ENCODE measurements around the gene FRMPD1. TPM values are rescaled to one million over a fixed set of nuclear protein-coding genes. Genes with fewer than 3 reads are reported as not detected.

The FRMPD1 gene
- polyA plus RNA-seq, 1 donor, result 1.0 TPM

- DNase-seq, result peak; percentile 91
Observed at GRCh38 chr9:37784616-37785483, 134.1 kb downstream of the FRMPD1 start, which contains the start of gene EXOSC3. Gene EXOSC3, minus strand, starts transcription at chr9:37785064. Its CDS starts 20 bp downstream, at chr9:37785044.

DNA sequence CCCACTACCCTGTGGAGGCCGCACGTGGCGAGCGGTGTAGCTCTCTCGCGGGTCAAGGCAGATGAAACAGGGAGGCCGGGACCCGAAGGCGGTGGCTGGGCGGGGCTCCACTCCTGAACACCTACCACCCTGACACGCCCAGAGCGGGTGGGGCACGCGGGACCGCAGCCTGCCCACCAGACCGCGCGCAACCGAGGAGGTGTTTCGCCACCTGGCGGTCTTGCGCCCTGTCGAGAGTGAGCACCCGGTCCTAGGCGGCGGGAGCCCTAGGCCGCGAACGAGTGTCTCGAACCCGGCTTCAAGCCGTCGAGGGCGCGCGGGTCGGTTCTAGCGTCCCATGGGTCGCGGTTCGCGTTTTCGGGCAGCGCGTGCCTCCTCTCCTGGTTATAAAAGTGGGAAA is 136.3 kb downstream of the FRMPD1 start:
- no peak for DNase-seq

DNA sequence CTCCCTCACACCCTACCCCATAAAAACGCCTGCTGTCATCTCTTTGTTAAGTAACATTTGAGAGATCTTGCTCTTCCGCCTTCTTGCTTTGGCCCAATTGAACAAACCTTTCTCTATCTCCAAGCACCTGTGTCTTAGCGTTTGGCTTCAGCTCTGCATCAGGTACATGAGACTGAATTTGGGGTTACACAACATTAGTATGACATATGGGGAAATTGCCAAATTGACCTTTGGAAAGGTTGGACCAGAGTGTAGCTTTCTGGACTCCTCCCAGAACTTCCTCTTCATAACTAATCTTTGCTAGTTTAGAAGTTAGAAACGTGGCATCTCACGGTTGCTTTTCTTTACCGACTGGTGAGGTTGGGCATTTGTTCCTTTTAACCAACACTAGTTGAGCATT is 137.6 kb downstream of the FRMPD1 start:
- DNase-seq, result no peak

DNA sequence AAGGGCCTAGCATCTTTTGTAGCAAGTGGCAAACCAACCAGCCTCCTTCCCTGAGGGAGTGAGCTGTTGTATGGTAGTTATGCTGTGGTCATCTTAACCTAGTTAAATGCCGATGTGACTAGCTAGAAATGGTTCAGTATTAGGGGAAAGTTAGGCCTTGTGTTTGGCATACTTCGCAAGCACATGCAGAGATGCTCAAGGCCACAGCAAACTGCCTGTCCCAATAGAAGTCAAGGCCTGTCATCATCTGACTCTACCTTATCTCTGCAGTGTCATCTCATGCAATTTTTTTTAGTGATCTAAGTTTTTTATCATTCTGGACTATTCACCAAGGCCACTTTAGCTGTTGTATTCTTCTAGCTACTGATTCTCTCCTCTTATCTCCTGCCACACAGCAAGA is 139.3 kb downstream of the FRMPD1 start:
- no peak for DNase-seq

- DNase-seq, result no peak
Observed at GRCh38 chr9:37792122-37792521, 141.4 kb downstream of the FRMPD1 start.

- no peak for DNase-seq
Observed at GRCh38 chr9:37796232-37796631, 145.5 kb downstream of the FRMPD1 start.

Other genes with a start within 250 kb of the FRMPD1 start
- 124 TPM for gene GRHPR, start 228.3 kb upstream of the FRMPD1 start, polyA plus RNA-seq (ENCODE audit: insufficient read length)
- 32.9 TPM for gene ZBTB5, start 185.5 kb upstream of the FRMPD1 start, polyA plus RNA-seq (ENCODE audit: insufficient read length)
- 25.8 TPM for gene POLR1E, start 165.0 kb upstream of the FRMPD1 start, polyA plus RNA-seq (ENCODE audit: insufficient read length)
- 16.5 TPM for gene FBXO10, start 74.6 kb upstream of the FRMPD1 start, polyA plus RNA-seq (ENCODE audit: insufficient read length)
- 118 TPM for gene TOMM5, start 58.4 kb upstream of the FRMPD1 start, polyA plus RNA-seq (ENCODE audit: insufficient read length)
- 26.8 TPM for gene TRMT10B, start 102.9 kb downstream of the FRMPD1 start, polyA plus RNA-seq (ENCODE audit: insufficient read length)
- 44.4 TPM for gene EXOSC3, start 134.1 kb downstream of the FRMPD1 start, polyA plus RNA-seq (ENCODE audit: insufficient read length)
- gene DCAF10, start 149.8 kb downstream of the FRMPD1 start, polyA plus RNA-seq (ENCODE audit: insufficient read length), result 43.7 TPM

Measured in left kidney (tissue), 2 donors.